NCI-H2196 (cell line): ENCODE data around the gene EVL.

Experiments used
- DNase-seq: peaks from one replicate; lab custom pipeline; 2025; ENCODE audit not compliant: unreplicated experiment; lab: John Stamatoyannopoulos, UW

EVL gene

DNA sequence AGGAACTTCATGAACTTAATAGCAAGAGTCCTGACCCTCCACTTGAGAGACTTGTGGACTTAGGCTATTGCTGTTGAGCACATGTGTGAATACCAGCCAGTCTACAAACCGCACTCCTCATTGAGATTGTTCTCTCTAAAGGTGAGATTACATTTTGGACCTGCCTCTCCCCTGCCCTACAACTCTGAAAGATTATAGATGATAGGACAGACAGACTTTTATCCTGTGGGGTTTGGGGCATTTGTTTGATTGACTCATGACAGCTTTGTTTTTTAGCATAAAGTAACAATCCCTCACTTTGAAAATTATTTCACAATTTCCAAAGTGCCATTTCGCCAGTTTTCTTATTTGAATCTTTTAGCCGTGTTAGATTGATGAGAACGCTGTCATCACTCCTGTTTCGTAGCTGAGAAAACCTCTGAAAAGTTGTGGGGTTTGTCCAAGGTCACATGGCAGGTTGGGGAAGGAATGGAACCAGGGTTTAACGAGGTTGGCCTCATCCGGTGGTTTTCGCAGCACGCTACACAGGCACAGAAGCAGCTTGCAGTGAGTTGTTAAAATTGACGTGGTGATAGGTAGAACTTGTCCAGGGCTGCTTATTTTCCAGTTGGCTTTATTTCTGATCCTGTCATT is 836 bp downstream of the EVL start:
- no peak for DNase-seq

DNA sequence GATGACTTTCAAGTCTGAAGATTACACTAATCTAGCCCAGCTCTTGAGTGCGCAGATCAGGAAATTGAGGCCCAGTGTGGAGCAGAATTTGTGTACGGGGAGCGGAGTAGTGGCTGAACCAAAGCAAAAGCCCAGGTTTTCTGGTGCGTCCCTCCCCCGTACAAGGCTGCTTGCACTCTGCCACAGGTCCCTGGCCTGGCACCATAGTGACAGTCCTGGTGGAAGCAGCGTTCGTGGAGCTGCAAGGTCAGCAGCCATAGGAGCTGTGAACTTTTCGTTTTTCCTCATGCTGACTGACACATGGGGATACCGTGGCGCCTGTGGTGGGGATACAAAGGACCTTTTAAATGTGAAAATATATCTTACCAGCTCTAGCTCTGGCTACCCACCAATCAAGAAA is 1.7 kb downstream of the EVL start:
- DNase-seq = no peak

DNA sequence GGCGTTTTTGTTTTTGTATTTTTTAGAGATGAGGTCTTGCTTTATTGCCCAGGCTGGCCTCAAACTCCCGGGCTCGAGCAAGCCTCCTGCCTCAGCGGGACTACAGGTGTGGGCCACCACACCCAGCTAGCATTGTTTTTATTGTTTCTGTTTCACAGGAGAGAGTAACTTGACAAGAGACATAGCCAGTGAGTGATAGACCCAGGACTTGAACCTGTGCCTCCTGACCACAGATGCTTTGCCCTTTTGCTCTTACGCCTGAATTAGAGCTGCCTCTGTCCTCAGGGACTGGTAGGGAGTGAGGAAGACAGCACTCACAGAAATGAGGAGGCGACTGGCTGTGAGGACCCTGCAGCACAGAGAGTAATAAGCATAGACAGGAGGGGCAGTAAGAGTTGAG is 2.3 kb downstream of the EVL start:
- no peak for DNase-seq

DNA sequence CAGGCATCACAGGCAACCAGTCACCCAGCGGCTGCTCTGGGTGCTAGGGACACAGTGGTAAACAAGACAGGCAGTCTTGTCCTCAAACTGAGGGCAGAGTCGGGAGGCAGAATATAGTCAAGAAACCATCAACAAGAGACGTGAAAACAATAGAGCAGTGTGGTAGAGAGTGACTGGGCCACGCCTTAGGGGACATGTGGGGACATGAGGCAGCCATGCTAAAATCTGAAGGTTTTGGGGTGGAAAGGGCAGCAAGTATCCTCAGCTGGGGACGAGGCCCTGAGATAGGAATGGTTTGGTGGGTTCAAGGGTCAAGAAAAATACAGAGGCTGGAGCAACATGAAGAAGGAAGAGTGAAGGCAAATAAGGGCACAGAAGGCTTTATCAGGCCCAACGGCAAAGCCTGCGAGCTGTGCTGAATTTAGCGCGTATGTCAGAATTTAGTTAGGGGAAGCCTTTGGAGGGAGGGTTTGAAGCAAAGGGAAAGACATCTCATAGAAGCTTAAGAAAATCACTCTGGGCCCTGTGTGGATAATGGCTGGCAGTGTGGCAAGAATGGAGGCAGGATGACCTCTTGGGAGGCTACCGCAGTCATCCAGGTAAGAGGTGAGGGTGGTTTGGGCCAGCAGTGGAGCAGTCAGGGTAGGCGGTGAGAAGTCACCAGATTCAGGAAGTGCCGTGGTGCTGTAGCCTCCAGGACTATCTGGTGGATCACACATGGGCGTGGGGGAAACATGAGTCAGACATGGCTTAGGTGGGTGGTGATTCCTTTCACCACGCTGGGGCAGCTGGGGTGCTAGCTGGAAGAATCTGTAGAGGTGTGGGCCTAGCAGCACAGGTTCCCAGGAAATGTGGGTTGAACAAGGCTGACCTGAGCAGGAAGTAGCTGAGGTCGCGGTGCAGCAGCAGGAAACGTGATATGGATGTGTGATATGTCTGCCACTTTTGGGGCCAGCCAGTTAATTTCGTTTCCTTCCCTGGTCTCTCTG is 3.0 kb downstream of the EVL start:
- DNase-seq = no peak

DNA sequence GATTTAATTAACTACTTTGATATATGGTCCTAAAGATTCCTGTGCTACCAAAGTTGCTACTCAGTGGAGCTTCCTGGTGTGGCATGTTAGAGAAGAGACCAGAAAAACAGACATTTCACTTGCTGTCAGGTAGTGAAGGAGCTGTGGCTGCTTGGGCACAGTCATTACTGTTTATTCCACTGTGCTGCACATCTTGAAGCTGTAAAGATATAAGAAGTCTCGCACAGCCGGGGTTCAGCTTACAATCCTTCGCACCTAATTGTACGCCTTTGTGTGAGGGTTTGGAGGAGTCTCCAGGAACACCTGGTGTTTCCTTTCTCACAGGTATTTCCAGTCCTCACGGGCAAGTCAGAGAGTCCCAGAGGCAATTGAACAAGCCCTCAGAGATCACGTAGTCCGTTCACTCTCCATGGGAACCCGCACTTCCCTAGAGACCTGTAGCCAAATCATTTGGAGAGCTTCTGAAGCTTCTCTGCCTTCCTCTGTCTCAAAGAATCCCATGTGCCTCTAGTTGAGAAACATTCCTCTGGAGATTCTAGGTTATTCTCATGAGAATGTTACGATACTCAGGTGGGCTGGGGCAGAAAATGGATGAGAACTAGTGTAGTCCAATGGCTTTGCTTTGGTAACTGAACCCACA is 4.1 kb downstream of the EVL start:
- no peak for DNase-seq

DNA sequence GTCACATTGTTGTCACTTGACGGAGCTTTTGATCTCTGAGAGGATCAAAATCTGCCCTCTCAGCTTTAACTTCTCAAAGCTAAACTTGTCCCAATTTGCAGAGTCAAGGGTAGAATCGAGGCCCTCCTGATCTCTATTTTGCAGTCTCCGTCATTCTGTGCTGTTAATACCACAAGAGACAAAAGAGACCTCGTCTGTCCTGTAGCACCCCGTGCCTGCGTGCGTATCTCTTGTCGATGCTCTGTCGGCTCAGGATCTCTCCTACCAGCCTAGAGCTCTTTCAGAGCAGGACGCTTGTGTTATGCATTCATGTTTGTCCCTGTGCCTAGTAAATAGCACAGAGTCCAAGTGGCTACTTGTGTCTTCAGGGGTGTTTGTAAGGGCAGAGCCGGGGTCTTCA is 5.1 kb downstream of the EVL start:
- DNase-seq = no peak

DNA sequence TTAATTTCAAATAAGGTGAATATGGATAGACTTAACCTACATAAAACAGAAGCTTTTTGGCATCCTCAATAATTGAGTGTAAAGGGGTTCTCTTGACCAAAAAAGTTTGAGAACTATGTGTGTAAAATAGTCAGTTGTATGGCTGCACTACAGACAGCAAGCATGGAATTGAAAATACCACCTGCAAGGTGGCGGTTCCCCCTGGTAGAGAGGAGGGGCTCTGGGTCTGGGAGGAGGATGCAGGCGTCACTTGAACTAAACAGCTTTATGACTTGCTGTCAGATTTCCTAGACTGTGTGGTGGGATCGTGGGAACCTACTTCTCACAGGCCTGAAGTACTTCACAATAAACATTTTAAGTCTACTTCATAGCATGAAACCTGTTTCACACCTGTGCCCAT is 6.3 kb downstream of the EVL start:
- no peak for DNase-seq

DNA sequence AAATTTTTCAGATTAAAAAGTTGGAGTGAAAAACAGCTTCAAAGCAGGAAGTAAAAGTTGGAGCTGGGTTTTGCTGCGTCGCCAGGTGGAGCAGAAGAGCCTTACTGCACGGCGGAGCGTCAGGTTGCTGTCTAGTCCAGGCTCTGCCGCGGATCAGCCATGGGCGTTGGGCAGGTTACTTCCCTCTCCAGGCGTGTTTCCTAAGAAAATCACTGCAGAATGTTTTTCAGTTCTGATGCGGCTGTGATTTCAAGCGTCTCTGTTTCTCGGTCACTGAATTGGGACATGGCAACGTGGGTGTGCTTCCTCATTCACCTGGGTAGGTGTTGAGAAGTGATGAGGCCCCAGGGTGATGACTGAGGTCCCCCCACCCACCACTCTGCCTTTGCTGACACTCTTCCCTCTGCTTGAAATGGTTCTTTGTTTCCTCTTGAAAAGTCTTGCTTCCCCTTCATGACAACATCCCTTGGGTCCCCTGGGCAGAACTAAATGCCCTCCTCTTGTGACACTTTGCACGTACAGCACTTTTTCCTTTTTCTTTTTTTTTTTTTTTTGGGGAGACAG is 7.6 kb downstream of the EVL start:
- no peak for DNase-seq

DNA sequence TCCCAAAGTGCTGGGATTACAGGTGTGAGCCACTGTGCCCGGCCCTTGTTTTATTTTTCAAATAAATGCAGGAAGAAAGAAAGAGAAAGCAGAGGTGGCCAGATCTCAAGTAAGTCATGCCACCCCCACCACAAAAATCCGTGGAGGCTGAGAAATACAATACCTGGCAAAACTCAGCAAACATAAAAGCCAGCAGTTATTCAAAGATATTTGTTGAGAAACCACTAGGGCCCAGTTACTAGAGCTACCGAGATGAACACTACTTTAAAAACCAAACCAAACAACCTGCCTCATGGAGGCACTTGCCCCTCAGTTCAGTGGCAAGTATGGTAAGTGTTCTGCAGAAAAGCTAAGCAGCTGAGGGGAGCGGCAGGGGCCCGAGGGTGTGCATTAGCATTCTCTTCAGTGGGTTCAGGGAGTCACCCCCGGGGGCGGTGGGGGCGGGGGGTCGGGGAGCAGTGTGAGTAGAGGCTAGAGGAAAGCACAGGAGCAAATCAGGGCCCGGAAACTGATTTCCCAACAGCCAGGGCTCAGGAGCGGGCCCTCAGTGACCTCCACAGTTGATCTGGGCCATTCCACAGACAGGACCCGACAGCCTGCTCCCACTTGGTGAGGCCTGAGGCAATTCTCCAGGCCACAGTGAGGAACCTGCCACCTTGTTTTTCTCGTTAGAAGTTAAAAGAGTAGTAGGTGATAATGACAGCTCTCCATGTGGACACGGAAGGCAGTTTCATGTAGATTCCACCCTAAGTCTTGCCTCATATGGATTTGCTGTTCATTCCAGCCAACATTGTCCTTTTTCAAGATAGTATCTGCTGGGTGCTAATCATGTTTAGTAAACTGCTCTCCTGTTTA is 8.6 kb downstream of the EVL start:
- no peak for DNase-seq

DNA sequence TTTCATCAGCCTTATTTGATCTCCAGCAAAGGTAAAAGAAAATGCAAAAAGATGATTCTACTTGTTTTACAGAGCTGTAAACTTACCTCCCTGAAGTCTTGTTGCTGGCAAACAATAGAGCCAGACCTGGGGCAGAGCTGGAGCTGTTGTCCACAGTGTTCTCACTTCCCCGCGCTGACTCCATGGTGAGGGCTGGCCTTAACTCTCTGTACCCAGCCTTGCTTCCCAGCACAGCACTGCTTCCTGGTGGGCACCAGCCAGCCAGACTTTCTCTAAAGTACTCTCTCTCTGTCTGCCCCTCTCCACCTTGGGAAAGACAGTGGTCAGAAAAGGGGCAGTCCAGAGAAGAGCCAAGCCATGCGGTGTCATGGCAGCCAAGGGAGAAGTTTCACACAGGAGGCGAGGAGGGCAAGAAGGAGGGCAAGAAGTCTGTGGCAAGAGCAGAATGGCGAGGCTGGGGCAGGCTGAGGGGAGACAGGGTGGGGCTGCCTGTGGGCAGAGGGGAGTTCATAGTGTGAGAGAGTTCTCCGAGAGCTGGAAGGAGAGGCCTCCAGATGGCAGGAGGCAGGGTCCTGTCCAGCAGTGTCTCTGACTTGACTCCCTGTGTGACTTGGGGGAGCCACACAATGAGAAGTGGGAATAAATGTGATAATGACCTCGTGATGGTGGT is 9.3 kb downstream of the EVL start:
- DNase-seq = no peak

DNA sequence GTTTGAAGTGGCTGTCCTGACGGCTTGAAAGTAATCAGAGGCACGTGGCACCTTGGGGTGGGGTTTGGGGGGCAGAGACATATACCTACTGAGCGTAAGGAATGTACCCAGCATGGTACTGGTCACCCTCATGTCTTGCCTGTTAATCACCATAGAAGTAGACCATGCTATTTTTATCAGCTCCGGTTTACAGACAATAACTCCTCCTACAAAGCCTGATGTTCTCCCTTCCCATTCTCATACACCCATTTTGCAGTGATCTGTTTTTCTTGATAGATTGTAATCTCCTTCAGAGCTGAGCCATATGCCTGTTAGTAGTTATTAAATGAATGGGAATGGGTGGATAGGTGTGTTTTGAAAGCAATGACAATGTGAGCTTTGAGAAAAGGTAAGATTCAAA is 10.5 kb downstream of the EVL start:
- no peak for DNase-seq

DNA sequence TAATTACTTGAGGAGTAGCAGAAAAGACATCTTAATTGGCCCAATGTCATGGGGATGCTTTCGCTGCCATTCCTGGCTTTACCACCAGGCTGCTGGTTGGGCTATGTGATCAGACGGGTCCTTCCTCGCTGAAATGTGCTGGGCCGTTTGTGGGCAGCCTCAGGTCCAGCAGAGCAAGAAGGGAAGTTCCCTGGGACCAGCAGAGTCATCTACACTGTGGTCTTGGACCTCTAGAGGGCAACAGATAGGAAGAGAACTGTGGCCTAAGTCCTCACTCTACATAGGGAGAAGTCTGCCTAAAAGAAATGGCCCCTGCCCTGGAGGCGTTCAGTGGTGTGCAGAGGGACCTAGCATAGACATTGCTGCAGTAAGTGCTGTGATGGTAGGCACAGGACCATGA is 10.9 kb downstream of the EVL start:
- no peak for DNase-seq

DNA sequence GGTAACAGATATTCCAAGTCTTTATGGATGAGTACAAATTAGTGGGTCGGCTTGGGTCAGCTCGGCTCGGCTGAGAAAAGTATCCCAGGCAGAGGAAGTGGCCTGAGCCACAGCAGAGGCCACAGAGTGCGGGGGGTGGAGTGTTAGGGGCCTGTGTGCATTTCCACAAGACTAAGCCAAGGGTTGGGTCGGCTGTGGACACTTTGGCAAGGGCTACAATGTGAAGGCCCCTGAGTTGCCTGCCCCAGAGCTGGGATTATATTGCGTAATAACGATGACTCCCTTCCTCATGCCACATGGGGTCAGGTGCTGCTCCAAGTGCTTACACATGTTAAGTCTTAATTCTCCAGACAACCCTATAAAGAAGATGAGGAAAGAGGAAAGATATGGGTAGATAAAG is 11.4 kb downstream of the EVL start:
- no peak for DNase-seq

DNA sequence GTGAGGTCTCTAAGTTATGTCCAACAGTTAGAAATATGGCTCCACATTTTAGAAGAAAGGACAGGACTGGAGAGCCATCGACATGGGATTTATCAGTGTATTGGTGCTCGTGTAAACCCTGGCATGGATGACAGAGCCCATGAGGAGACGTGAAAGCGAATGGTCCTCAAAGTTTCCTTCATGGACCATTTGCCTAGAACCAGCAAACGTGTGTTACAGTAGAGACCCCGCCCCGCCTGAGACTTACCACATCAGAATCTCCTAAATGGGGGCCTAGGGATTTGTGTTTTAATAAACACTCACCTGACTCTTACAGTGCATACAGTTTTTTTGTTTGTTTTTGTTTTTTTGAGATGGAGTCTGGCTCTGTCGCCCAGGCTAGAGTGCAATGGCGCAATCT is 12.2 kb downstream of the EVL start:
- DNase-seq = no peak

DNA sequence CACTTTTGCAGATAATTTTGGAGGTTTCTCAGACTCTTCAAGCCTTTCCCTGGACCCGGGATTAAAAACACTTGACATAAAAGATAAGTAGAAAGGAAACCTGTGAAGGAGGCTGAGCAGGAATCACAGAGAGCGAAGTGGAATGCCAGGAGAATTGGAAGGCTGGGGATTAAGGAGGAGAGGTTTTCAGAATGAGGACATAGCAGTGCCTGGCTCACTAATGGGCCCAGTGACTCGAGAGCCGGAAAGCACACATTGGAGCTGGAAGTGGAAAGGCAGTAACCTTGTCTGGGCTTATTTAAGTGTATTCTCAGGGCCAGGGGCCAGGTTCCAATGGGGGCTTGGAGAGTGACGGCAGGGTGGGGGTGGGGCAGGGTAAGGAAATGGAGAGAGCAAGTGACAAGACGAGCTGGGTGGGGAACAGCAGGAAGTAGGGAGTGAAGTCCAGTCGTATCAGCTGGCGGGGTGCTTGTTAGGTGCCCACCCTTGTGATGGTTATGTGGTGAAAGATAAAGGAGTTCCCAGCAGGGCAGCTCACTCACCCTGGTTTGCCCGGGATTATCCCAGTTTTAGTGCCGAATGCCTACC is 13.1 kb downstream of the EVL start:
- DNase-seq = no peak

DNA sequence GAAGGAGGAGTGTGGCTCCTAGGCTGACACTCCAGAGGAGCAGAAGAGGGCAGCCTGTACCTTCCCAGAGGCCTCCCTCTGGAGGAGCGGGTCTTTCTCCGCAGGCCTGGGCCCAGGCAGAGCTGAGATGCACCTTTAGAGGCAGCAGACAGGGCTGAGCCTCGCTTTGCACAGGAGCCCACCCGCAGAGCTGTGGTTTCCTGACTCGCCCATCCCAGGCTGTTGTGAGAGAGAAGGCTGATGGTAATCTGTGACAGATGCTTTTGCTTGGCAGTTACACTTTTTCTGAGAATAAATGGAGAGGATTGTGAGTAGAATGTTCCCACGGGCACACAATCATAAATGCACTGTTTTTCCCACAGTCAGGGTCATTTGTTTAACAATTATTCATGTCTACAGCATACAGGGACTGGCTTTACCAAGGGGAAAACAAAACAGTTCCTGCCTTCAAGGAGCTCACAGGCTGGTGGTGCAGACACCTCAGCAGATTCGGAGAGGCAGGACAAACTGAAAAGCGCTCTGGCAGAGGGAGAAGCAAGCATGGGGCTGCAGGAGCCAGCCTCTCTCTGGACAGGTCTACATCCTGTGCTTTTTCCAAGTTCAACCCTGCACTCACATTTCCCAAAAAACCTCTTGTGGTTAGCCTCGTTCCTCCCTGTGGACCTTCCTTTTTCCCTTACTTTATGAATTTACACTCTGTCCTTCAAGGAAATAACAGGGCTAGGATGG is 13.9 kb downstream of the EVL start:
- no peak for DNase-seq

DNA sequence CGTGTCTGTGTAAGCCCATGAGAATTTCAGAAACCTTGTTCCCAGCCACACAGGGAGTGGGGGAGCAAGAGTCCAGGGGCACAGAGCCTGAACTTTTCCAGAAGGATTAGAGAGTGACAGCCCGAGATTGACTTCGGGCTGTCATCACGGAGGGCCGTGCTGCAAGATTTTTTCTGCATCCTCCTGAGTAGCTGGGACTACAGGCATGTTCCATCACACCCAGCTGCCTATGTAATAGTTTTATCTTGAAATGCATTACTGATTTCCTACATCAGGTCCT is 14.4 kb downstream of the EVL start:
- no peak for DNase-seq

DNA sequence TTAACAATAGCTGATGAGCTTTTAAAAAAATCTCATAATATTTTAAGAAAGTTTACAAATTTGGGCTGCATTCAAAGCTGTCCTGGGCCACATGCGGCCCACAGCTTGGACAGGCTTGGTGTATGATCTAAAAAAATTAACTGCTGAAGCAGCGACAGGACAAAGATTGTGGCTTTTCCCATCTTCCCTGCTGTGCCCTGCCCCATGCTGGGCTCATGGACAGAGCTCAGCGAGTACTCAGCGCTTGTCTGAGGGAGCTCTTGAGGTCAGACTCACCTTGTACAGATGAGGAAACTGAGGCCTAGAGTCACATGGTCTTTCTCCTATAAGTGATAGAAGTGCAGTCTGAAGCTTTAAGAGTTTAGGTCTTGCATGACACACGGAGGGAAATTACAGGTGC is 15.0 kb downstream of the EVL start:
- no peak for DNase-seq

DNA sequence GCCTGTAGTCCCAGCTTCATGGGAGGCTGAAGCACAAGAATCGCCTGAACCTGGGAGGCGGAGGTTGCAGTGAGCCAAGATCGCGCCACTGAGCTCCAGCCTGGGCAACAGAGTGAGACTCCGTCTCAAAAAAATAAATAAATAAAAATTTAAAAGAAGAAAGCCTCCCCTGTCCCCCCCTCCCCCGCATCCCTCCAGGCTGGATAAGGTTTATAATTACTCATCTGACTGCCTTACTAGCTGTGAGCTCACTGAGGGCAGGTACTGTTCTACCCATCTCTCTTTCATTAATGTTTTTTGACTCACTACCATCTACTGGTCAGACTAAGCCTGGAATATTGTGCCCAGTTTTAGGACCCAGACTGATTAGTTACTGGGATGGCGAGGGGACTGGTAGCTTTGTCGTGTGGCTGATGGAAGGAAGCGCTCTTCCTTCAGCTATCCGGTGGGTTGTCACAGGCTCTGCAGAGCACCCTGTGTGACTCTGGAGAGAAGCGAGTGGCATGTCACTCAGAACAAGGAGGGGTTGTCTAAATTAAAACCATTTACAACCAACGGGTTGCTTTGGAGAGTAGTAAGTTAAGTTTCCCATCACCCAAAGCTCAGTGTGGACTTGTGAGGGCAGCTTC is 16.9 kb downstream of the EVL start:
- no peak for DNase-seq
